Activated CD8-positive, alpha-beta T cell treated with anti-CD3 and anti-CD28 coated beads for 36 hours (primary cell): ENCODE data around the gene HM13. TPM values are rescaled to one million over a fixed set of nuclear protein-coding genes. Genes with fewer than 3 reads are reported as not detected.

Experiments
- microRNA-seq: library from miRNA; unstranded; fragments of <30 nt; microRNA quantifications from one replicate; pipeline ENCODE4 v1.2.0, GENCODE V29; 2022; ENCODE audit warnings: borderline microRNAs expressed, borderline replicate concordance
- total RNA-seq, 2 experiments: library from RNA; stranded (reverse); gene quantifications; one replicate each; pipeline ENCODE4 v1.2.3, GENCODE V29; 2021

Gene HM13
- total RNA-seq, 2 experiments from 2014 or later = 91.6 to 95.5 TPM

Small RNA genes lying within 50 kb of the gene (microRNA-seq; reads per million reads assigned to microRNA genes)
- not detected for gene MIR3193

Other genes starting within 250 kb of the HM13 start
- gene DEFB116, start 205.9 kb upstream of the HM13 start, total RNA-seq = not detected
- gene DEFB118, start 145.8 kb upstream of the HM13 start, total RNA-seq = not detected
- not detected for gene DEFB119, start 123.9 kb upstream of the HM13 start, total RNA-seq
- not detected for gene DEFB121, start 108.2 kb upstream of the HM13 start, total RNA-seq
- not detected for gene DEFB123, start 73.8 kb upstream of the HM13 start, total RNA-seq
- gene DEFB124, start 39.3 kb upstream of the HM13 start, total RNA-seq = not detected
- gene REM1, start 39.2 kb upstream of the HM13 start, total RNA-seq = not detected
- under 1 TPM; 0.41 to 0.54 TPM for gene ID1, start 90.8 kb downstream of the HM13 start, total RNA-seq
- gene COX4I2, start 123.5 kb downstream of the HM13 start, total RNA-seq = not detected
- 100 to 1,000 TPM; 182 TPM for gene BCL2L1, start 208.4 kb downstream of the HM13 start, total RNA-seq
- 100 to 1,000 TPM; 112 to 113 TPM for gene TPX2, start 224.8 kb downstream of the HM13 start, total RNA-seq